ENCODE data around the gene SLC29A2. TPM values are rescaled to one million over a fixed set of nuclear protein-coding genes. Genes with fewer than 3 reads are reported as not detected.

Gene SLC29A2
- total RNA-seq, 1 donor from 2014 or later = 7.9 TPM

DNA sequence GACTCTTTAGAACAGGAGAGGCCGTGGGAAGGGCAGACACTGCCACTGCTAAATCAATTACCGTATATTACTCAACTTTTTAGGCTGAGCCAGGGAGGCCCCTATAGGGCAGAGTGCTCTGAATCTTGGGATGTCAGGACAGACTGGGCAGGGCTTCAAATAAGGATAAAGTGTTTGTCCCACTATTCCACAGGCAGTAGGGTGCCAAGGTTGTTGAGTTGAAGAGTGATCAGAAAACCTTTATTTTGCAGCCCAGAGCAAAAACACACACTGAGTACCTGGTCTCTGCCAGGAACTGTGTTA, 22.5 kb downstream of the SLC29A2 start:
- Mint-ChIP-seq H3K27ac (ENCODE audit: unreplicated experiment) (no peak overlapping the region), H3K4me3 (ENCODE audit: unreplicated experiment) (no peak overlapping the region), H3K36me3 (ENCODE audit: low read depth) (peaks cover 5% of the 10 kb centered on the region), H3K4me1 (ENCODE audit: low read depth) (peaks cover 37% of the 10 kb centered on the region), H3K27me3 (ENCODE audit: low read depth) (no peaks in the 10 kb centered on the region), H3K9me3 (ENCODE audit: low read depth) (no peaks in the 10 kb centered on the region)
- no peak for TF ChIP-seq CTCF (IDR thresholded peaks at IDR 0.05)
- no peak for DNase-seq (ENCODE audit: low spot score)

DNA sequence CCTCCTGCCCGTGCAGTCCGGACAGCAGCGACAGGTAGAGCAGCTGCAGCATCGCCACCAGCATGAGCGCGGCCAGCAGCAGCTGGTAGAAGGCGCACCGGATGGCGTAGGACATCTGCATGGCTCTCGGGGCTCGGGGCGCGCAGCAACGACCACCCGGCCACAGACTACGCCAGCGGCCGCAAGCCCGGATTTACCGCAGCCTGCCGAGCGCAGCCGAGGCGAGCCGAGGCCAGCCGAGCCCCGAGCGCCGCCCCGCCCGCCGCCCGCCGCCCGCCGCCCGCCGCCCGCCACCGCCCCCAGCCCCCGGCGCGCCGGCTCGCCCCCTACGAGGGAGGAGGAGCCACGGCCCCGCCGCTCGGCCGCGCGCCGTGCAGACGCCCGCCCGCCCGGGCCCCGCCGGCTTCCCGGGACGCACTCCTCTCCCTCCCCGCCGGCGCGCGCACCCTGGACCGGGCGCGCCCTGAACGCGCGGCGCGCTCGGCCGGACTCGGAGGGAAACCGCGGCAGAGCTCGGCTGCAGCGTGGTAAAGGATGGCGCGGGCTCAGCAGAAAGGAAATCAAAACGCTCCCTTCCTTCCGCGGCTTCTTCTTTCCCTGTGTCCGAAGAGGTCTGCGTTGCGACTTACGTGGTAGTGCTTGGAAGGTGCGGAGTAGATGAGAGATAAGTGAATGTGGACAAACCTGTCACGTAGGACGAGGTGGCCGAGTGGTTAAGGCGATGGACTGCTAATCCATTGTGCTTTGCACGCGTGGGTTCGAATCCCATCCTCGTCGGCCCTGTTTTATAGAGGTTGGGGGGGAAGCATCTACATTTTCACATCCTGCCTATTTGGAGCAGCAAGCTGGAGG, 23.9 kb downstream of the SLC29A2 start, which contains the start of gene B4GAT1:
Gene B4GAT1, minus strand, starts transcription at position 205 of the 852 bp plus-strand sequence. Its CDS starts 84 bp downstream, at position 121.
- Mint-ChIP-seq H3K27me3 (ENCODE audit: low read depth) (no peaks in the 10 kb centered on the region), H3K9me3 (ENCODE audit: low read depth) (no peaks in the 10 kb centered on the region), H3K27ac (ENCODE audit: unreplicated experiment) (peak within 1 kb of the TSS; percentile 80), H3K4me3 (ENCODE audit: unreplicated experiment) (peak within 1 kb of the TSS; percentile 76), H3K4me1 (ENCODE audit: low read depth) (peaks cover 50% of the 10 kb centered on the region), H3K36me3 (ENCODE audit: low read depth) (peaks cover 2% of the 10 kb centered on the region)
- no peak for DNase-seq (ENCODE audit: low spot score)
- no peak for TF ChIP-seq CTCF (IDR thresholded peaks at IDR 0.05)

DNA sequence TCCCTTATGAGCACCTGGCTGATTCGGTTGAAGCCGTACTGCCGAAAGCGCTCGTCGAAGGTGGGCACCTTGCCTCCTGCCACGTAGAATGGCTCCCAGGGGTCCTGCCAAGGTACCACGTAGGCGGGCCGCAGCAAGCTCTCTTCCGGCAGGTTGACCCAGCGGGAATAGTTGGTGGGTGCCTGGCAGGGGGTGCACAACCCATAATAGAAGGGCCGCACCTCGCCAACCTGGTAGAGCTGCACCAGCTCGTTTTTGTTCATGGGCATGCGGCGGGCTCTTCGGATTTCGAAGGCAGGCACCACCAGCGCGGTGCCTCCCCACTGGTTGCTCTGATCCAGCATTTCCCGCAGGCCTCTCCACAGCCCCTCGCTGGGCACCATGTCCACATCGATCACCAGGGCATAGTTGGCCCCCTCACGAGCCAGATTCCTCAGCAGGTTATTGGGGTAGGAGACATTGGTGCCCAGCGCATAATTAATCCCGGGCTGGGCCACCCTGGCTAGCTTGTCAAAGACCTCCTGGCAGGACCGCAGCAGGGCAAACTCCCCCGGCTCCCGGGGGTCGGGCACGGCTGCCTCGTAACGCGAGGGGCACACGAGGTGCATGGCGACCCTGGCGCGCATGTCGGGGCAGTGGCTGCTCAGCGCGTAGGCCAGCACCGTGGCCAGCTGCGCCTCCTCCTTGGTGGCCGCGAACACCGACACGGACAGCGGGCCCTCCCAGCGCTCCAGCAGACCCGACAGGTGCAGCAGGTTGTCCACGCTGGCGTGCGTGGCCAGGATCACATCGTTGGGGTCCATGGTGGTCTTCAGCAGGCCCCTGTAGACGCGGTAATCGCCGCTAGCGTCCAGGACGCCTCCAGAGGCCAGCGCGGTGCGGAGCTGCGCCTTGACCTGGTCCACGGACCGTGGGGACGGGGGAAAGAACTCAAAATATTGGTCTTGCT, 24.8 kb downstream of the SLC29A2 start:
- no peaks in the 10 kb centered on the region for H3K9me3 Mint-ChIP-seq (ENCODE audit: low read depth)
- DNase-seq (ENCODE audit: low spot score) = no peak
- TF ChIP-seq CTCF (IDR thresholded peaks at IDR 0.05) = no peak
- H3K4me1 Mint-ChIP-seq (ENCODE audit: low read depth) = peaks cover 50% of the 10 kb centered on the region
- H3K4me3 Mint-ChIP-seq (ENCODE audit: unreplicated experiment) = peak overlapping the region; percentile 75
- peaks cover 3% of the 10 kb centered on the region for H3K36me3 Mint-ChIP-seq (ENCODE audit: low read depth)
- no peaks in the 10 kb centered on the region for H3K27me3 Mint-ChIP-seq (ENCODE audit: low read depth)
- peak overlapping the region; percentile 54 for H3K27ac Mint-ChIP-seq (ENCODE audit: unreplicated experiment)

GRCh38 chr11:66345316-66345649, 26.3 kb downstream of the SLC29A2 start:
- Mint-ChIP-seq H3K27me3 (ENCODE audit: low read depth) (no peaks in the 10 kb centered on the region), H3K9me3 (ENCODE audit: low read depth) (no peaks in the 10 kb centered on the region), H3K27ac (ENCODE audit: unreplicated experiment) (peak overlapping the region; percentile 96), H3K36me3 (ENCODE audit: low read depth) (peaks cover 9% of the 10 kb centered on the region), H3K4me3 (ENCODE audit: unreplicated experiment) (peak overlapping the region; percentile 92), H3K4me1 (ENCODE audit: low read depth) (peaks cover 50% of the 10 kb centered on the region)
- DNase-seq (ENCODE audit: low spot score) = no peak
- TF ChIP-seq CTCF (IDR thresholded peaks at IDR 0.05) = no peak

All from chondrocyte (in vitro differentiated cells).